Measurements from ENCODE around the gene CCDC27. TPM values are rescaled to one million over a fixed set of nuclear protein-coding genes. Genes with fewer than 3 reads are reported as not detected.

Gene CCDC27
- polyA plus RNA-seq, 1 donor: 0.14 TPM

DNA sequence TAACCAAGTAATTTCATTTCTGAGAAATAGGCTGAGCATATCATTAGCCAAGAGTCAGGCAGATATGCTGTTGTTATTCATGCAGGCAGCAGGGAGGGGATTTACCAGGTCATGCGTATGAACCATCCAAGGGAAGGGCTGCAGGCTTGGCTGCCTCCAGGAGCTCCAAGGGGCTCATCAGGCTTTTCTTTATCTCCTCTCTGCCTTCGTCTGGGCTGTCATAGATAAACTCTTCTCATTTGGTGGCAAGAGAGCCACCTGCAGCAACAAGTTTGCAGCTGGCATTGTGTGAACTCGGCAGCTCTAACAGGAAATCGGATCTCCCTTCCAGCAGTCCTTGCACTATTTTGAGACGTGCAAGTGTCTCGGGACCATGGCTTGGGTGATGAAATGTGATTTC lies 7.5 kb downstream of the CCDC27 start:
- DNase-seq: no peak

DNA sequence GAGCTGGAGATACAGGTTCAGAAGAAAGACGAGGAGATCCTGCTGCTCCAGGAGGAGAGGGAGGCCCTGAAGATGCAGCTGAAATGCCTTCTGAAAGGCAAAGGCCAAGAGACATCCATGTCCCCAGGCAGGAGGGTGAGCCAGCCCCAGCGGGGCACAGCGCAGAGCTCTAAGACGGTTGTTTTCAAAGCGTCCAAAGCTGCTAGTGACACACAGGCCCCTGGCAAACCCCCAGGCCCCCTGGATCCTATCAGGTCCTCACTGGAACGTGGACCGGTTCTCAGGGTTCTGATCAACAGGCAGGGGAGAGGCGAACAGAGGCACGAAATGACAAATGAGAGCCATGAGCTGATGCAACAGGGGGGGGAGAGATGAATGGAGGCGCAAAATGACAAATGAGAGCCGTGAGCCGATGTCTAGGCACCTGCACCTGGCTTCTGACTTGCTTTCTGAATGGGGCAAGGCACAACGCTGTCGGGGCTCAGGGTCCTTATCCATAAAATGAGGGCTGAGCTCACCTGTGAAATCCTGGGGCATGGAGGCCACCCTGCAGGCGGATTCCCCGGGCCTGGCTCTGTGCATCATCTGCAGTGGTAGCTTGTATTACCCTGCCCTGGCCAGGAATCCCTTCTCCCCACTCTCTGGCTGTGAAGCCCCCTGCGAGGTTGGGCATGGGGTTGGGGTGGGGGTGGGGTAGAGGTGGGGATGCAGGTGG lies 9.2 kb downstream of the CCDC27 start:
- DNase-seq: no peak

DNA sequence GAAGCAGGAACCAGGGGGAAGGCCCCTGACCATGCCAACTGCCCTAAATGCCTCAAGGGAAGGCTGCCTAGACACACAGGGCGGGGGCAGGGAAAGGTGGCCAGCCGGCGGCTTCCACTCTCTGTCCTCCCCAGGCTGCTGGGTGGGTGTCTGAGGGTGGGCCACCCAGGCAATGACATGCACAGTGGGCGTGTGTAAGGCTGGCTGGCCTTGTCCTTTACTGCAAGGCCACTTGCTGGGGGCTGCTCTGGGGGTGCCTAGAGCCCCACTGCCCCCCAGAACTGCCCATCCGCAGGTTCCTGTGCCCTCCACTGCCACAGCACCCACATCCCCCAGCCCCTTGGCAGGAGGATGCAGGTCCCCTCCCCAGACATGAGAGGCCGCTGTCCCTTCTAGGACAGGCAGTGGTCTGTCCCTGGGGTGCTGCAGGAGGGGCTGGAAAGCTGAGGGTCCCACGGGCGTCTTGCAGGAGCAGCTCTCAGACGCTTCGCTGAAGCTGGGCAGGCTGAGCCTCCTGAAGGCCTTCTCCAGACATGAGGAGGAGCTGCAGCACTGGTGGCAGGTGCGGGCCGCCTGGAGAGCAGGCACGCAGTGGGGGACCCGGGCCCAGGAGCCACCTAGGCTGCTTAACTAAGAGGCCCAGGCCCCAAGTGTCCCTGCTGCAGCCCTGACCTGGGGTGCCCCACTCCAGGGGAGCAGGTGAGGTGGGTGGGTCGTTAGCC lies 10.1 kb downstream of the CCDC27 start:
- no peak for DNase-seq

DNA sequence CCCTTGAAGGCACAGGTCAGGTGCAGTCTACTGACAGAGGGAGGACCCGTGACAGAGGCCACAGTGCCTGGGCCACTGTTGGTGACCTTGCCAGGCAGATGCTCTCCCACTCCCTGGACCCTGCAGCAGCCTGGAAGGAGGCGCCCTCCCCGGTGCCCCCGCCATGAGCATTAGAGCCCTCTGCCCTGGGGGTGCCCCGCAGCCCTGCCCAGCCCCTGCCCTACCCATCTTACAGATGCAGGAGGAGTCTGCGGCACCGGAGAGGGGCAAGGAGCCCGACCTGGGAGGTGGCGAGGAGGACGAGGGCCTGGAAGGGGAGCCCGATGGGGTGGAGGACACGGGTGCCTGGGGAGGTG lies 10.6 kb downstream of the CCDC27 start:
- no peak for DNase-seq

DNA sequence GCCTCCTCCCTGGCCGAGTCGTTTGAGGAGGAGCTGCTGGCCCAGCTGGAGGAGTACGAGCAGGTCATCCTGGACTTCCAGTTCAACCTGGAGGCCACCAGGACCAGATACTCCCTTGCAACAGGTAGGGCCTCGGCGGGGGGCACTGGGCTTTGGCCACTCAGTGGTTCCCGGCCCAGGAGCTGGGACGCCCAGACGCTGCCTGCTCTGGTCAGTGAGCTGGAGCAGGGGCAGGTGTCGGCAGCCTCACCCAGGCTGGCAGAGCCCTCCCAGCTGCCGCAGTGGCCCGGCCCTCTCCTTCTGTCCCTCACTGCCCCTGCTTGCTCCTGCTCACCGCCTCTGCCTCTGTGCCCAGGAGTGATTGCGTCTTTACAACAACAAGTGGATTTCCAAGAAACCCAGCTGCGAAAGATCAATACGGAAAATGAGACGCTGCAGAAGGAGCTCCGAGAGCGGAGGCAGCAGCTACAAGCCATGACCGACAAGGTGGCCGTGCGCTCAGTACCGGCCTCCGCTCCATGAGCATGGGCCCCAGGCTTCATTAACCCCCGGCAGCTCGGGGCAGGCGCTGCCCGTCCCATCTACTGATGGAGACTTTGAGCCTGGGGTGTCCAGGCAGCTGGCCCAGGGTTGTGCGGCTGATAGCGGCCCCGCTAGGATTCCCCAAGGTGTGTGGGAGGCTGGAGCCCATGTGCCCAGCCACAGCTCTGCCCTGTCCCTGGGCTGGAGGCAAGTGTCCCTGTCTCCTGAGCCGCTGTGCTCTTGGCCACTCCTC lies 11.3 kb downstream of the CCDC27 start:
- DNase-seq: no peak

DNA sequence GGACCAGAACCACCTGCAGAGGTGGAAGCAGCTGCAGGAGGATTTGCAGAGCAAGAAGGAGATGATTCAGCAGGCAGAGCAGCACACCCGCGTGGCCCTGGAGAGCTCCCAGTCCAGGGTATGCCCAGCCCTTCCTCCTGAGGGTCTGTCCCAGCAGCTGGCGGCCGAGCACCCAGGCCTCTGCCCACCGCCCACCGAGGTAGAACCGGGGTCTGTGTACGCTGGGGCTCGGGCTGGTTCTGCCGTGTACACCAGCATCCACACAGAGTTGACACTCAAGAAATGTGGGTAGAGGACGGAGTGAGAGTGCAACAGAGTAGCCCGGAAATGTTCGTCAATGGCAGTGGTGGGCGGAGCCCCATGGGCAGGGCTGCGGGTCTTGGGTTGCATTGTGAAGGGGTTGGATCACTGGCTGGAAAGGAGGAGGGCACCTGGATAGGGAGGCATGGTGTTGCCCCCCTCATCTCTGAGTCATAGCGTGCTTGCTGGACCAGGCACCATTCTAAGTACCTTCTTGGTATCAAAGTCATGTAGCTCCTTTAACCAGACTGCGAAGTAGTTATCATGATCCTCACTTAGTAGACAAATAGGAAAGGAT lies 15.2 kb downstream of the CCDC27 start:
- no peak for DNase-seq

DNA sequence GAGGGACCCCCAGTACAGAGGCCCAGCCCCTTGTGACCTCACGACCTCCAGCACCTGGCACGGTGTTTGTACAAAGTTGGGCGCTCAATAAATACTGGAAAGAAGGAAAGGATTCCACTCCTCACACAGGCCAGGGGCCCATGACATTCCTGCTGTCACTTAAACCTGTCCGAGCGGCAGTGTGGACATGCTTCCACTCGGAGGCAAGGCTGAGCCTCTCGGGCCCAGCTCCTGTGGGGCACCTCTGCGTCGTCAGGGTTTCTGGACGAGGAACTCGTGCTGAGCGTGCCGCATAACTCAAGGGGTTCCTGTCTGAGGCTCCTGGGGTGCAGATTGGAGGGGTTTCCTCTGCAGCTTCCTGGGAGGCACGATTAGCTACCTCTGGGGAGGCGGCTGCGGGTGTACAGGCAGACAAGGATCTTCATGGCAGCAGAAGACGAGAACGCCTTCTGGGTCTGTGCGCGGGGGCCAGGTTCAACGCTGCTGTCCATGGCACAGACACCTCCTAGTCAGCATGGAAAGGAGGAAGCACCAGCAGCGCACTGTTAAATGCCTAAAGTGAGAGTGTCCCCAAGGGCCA lies 16.7 kb downstream of the CCDC27 start:
- DNase-seq: no peak

DNA sequence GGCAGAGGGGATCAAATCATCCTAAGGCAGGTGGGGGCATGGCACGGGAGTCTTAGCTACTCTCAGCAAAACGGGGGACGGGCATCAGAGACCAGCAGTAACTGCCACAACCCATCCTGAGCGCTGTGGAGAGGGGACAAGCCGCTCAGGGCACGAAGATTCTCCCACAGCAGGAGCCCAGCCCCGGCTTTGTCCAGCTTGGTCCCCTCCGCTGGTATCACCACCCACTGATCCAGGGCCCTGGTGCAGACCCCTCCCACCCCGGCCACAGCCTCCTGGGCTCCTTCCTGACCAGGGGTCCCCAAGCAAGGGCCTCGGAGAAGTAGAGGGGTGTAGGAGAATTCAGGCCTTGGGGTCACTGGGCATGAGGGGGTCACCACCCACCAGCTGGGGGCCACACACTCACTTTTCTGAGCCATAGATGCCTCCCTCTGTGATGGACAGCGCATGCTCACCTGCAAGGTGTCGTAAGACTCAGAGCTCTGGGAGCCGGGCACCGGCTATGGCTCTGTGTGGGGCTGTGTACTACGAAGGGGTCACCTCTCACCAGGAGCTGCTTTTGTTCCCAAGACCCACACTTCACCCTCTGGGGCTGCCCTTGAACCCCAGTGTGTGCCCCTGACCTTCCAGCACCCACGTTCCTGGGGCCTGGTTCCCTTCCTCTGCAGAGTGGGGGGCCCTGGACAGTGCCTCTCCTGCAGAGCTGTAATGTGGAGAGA lies 18.0 kb downstream of the CCDC27 start:
- DNase-seq: no peak

DNA sequence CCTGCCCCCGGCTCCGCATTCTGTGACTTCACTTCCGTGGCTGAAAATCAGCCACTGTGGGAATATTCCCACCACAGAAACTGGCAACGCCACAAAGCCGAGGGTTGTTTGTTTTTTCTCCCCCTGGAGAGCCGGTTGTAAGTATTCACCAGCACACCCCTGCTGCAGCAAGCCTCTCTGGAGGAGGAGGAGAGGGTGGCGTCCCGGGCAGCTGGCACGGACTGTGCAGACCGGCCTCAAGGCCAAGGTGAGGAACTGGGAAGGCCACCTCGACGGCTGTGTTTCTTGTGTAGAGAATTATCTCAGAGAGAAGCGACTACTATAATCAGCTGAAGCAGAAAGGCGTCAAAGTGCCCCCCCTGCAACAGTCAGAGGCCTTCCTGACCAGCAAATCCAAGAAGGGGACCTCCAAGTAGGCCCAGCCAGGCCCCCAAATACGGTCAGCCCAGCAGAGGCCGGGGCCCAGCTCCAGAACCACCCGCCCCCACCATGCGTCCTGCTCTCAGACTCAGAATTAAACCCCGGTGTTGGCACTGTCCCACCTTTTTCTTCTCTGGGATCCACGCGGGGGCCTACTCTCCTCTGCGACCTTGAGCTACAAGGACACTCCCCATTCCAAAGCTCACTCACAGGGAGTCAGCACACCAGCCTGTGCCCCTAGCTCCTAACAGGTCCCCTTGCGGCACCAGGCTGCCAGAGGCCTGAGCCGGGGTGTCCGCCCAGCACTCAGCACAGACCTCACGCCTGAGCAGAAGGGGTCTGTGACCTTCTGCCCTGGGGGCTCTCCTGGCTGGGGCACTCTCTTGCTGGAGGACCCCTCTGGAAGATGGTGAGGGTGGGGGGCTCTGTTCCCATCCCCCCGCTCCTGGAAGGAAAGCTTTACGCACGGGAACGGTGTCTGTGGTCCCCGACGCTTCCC lies 19.1 kb downstream of the CCDC27 start:
- no peak for DNase-seq

DNA sequence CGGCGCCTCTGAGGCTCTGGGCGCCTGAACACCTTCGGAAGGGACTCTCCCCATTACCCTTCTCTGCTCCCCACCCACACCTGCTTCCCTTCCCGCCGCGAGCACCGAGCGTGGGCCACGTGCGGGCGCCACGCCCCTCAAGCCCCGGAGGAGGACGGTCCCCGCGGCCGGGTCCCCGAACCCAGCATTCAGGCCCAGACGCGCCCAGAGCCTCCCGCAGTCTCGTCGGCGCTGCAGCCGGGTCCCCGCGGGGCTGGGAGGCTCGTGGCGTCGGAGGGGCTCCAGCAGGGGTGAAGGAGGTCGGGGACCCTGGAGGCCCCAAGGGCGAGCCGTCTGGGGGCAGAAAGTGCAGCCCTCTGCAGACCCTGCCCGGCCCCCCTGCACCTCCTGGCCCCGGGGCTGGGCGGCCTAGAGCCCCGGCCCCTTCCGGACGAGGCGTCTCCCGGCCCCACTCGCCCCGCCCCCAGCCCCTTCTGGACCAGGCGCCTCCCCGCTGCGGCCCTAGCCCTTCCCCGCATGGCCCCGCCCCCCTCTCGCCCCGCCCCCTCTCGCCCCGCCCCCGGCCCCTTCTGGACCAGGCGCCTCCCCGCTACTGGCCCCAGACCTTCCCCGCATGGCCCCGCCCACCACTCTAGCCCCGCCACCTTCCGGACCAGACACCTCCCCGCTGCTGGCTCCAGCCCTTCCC lies 19.9 kb downstream of the CCDC27 start:
- DNase-seq: peak; percentile 74

DNA sequence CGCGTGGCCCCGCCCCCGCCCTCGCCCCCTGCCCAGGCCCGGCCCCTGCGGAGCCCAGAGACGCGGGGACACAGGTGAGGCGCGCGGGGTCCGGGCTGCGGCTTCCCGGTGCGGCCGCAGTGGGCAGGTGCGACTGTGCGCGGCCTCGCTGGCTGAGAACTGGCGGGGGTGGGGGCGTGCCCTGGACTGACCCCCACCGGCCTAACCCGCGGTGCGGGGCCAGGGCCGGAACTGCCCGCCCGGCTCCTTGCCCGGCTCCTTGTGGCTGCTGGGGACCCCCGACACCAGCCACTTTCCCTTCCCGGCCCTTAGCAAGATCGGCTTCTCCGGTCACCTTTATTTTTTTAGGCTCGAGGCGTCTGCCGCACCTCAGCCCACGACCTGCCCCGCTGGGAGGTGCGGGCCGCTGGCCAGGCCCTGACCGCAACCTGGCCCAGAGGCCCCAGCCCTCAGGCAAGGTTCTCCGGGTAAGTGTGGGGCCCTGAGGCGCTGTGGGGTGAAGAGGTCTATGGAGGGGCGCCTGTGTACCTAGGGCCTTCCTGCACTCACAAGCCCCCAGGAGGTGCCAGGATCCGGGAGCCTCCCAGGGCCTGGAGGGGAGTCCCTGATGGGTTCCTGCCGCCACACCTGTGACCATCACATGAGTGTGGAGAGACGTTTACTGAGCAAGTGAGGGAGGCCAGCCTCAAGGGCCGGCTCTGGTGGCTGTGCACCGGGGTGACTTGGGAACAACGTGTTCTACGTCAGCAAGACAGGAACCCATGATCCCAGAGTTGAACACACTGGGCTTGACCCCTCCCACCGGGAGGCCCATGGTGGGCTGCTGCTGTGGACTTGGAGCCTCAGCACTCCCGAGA lies 20.7 kb downstream of the CCDC27 start, which contains the start of gene SMIM1:
Gene SMIM1 (plus strand): TSS at position 35 of the 857 bp plus-strand sequence. CDS start 2,625 bp downstream, outside the sequence.
- no peak for DNase-seq

DNA sequence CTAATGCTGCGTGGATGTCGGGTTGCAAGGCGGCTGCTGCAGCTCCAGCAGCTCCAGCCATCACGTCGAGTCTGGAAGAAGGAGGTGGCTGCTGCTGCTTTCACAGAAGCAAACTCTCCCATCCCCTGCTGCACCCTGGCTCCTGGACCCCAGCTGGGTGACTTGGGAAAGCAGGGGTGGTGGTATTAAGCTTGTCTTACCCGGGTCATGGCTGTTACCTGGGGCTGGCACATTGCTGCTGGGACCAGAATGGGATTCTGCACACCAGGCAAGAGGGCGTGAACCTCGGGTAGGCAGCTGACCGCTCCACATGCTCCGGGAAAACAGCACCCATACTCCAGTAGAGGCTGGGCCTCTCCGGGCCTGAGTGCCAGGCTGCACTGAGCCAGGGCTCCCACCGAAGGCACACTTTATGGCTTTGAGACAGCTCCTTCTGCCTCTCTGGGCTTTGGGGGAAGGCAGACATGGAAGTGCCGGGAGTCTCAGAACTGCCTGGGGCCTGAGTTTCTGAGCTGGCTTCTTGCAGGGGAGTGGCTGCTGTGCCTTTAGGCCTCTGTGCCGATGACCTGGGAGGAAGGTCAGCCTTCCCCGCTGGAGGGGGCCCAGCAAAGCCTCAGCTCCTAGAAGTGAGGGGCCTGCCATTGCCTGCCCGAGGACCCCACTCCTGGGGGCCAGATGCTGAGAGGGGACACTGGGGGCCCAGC lies 21.5 kb downstream of the CCDC27 start:
- DNase-seq: no peak

DNA sequence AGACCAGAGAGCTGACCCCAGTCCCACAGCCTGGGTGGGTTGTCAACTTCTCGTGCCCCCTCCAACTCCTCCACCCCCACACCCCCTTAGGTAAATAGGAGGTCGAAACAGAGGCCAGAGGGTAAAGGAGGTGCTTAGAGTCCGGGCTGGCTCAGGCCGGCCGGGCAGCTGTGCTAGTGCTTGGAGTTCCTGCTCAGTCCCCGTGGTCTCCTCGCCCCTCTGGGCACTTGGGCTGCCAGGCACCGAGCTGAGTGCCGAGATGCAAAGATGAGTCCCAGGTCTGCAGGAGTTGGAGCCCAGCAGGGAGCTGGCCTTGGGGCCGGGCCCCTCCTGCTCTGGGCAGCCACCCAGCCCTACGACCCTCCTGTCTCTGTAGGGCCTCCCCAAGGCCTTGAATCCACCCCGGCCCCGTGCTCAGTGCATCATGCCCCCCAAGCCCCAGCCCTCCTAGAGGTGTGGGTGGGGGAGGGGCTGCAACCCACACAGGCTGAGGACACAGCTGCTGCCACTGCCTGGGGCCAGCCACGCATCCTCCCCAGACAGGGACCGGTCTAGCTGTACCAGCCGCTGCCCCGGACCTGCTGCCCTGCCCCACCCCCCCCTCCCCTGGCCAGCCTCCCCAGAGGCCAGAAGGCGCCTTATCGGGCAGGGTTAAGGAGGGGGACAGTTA lies 22.2 kb downstream of the CCDC27 start:
- DNase-seq: no peak

DNA sequence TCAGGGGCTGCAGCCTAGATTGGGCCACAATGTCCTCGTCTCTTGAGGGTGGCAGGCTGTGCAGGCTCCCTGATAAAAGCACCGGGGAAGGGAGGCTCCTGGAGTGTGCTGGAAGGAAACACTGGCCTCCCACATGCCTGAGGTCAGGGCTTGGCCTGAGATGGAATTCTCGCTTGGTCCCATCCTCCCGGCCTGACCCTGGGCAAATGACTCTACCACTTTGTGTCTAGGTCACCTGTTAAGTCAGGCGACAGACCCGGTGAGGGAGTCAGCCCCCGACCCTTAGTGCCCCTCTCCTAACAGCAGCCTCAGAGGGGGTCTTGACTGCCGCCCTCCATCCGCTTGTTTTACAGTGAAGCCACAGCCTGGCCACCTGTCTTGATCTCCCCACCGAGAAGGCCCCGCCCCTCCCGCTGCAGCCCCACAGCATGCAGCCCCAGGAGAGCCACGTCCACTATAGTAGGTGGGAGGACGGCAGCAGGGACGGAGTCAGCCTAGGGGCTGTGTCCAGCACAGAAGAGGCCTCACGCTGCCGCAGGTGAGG lies 22.8 kb downstream of the CCDC27 start:
- no peak for DNase-seq

DNA sequence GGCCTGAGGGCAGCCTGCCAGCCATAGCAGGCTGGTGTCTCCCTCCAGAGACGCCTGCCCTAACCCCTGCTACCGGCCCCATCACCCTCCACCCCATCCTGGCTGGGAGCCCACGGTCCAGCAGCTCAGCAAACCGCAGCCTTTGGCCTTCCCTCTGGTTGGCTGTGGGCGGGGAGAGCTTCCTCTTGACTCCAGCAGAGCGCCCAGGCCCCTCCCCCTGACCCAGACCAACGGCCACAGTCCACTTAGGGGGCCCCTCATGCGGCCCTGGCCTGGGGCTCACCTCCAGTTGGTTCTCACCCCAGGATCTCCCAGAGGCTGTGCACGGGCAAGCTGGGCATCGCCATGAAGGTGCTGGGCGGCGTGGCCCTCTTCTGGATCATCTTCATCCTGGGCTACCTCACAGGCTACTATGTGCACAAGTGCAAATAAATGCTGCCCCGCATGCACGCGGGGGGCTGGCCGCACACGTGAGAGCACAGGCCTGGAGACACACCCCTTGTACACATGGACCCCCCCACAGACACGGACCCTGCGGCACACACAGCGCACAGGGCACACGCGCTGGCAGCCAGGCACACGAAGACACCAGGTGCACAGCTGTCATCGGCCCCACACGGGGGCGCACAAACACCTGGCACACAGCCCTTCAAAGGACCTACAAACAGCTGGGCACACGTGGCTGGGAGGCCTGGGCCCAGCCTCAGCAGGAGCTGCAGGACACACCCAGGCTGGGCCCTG lies 23.4 kb downstream of the CCDC27 start:
- DNase-seq: no peak

DNA sequence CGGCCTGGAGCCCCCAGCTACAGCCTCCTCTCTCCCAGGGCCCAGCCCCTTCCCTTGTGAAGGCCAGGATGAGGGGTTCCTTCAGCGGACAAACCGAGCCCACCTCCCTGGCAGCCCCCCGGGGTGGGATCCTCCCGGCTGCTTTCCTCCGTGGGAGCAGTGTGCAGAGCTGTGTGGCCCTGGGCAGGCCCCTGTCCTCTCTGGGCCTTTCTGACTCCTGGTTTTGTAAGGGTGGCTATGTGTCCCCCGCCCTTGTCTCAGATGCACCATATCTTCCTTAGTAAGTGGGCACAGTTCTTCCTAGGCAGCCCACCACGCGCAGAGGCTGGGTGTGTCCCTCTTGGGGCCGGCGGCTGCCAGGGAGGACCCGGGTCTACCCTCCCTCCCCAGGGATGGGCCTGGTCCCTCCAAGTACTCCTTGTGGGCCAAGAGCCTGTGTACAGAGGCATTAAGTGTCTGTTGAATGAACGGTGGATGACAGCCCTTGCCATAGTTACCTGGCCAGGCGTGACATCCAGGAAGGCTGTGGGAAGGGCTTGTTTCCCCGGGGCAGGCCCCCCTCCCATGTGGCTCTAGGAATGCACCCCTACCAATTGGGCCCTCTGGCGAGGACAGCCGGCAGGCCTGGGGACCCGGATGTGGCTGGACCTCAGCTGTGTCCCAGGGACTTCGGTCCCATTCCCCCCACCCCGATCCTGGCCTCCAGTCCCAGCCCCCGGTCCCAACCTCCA lies 24.1 kb downstream of the CCDC27 start:
- DNase-seq: no peak

Data from hindlimb muscle (tissue), 1 donor.